HG03571 (cell line): Measurements from ENCODE around the gene MEIOSIN.
"Not testable (repeated sequence)": the region's sequence is repeated elsewhere in the genome, so short reads cannot be mapped to it uniquely, and the experiment has no call there.

Experiments
- ATAC-seq: cut with Tn5 transposase; IDR thresholded peaks from one replicate; pipeline ENCODE4 v1.9.1; 2021; ENCODE audit not compliant: unreplicated experiment

The MEIOSIN gene

DNA sequence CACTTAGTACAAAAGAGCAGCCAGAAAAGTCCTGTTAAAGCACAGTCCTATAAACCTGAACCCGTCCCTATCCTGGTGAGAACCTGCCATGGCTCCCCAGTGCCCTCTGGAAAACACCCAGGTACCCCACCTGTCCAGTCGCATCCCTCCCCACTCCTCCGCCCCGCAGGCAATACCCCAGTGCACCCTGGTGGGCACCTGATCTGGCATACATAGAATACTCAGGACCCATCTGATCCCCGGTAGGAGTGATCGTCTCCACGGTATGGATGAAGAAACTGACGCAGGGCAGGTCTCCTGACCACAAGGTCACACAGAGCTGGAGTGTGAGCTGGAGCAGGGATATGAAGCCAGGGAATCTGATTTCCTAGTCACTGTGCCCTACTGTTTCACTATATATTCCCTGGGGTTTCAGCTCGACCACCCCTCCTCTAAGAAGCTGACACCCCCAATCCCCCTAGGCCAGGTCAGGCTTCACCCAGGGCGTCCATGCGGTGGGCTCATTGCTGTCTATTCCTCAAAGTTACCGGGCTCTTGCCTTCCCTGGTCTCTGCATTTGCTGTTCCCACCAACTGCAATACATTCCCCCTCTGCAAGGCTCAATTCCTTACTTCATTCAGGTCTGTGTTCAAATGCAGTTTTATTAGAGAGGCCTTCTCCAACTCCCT lies 15.1 kb upstream of the MEIOSIN start:
- ATAC-seq, result no peak

DNA sequence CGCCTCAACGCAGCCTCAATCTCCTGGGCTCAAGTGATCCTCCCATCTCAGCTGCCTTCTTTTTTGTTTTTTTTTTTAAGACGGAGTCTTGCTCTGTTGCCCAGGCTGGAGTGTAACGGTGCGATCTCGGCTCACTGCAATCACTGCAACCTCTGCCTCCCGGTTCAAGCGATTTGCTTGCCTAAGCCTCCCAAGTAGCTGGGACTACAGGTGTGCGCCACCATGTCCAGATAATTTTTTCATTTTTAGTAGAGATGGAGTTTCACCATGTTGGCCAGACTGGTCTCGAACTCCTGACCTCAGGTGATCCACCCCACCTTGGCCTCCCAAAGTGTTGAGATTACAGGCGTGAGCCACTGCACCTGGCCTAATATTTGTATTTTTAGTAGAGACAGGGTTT lies 13.2 kb upstream of the MEIOSIN start:
- ATAC-seq, result not testable (repeated sequence)

DNA sequence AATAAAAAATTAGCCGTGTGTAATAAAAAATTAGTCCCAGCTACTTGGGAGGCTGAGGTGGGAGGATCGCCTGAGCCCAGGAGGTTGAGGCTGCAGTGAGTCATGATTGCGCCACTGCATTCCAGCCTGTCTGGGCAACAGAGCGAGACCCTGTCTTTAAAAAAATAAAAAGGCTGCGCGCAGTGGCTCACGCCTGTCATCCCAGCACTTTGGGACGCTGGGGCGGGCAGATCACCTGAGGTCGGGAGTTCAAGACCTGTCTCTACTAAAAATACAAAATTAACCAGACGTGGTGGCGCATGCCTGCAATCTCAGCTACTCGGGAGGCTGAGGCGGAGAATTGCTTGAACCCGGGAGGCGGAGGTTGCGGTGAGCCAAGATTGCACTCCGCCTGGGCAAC lies 4.6 kb upstream of the MEIOSIN start:
- ATAC-seq, result not testable (repeated sequence)

DNA sequence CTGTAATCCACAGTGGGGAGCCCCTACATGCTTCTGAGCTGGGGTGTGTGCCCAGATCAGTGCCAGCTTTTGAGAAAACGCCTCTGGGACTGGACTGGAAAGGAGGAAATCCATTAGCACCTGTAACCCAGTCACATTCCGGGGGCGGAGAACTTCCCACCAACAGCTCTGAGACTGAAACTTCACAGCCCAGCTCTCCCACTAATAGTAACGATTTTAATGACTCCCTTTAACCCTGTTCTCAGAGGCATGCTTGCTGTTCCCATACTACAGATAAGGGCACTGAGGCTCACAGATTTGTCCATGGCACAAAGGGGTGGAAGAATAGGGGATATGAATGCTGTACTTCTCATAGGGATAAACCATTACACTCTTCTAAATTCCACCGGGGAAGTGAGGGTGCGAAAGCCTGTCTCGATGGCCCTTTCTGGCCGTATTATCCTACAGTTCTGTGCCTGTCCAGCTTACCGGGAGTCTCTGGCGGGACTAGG lies 3.4 kb upstream of the MEIOSIN start:
- no peak for ATAC-seq

DNA sequence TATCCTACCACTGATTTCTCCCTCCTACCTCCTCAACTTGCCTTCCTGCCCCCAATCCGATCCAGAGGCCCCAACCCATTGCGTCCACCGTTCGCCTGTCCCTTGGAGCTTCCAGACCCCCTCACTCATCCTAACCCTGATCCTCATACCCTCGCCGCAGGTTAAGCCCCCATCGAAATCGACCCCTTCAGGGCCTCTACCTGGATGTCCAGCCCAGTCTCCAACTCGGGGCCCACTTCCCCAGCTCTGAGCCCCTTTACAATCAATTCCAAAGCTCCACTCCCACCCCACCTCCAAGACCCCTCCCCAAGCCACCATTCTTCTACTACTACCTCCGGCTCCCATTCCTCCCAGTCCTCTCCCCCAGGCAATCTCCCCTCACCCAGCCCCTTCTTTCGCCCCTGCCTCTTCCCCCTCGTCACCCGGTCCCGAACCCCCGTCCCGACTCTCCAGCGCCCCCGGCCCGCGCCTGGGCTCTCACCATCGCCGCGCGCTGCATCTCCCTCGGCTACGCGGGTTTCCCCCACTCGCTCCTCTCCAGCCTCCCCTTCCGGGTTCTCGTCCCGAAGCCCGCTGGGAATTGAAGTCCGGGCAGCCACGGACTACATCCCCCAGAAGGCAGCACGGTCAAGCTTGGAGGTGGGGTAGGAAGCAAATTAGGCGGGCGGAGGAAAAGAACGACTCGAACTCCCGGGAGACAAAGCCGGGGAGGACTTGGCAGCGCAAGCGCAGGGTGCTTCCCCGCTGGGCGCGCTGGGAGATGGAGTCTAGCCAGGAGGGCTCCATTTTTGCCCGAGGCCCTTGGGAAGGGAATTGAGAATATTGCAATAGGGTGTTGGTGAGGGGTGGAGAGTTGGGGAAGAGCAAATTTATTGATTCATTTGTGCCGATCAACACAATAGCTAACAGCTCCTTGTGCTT lies 2.6 kb upstream of the MEIOSIN start, which contains the start of gene FBXO46:
Gene FBXO46 (minus strand): TSS at position 529 of the 921 bp plus-strand sequence. CDS start 17,401 bp downstream, outside the sequence.
- ATAC-seq, result peak; percentile 76

DNA sequence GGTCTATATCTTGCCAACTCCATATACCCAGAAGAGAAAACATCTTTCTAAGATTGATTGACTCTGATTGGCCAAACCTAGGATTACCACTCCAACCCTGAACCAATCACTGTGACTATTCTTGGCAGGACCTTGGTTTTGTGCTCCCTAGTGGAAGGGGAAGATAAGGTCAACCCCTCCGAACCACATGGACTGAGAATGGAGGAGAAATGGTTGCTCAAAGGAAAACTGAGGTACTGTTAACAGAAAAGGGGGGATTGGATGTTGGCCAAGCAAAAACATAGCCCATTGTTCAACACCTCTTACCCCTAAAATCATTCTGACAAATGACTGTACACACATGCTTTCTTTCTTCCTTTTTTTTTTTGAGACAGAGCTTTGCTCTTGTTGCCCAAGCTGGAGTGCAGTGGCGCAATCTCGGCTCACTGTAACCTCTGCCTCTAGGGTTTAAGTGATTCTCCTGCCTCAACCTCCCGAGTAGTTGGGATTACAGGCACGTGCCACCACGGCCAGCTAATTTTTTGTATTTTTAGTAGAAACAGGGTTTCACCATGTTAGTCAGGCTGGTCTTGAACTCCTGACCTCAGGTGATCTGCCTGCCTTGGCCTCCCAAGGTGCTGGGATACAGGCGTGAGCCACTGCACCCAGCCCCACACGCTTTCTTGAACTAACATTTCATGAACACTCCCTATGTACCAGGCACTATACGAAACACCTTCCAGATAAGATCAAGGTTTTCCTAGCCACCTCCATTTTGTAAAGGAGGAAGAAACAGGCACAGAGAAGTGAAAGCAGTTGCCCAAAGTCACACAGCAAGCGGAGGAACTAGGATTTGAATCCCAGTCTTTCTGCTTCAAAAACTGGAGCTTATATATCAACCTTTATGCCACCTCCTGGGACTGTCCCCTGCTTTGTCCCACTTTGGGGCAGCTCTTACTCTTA lies 6.5 kb downstream of the MEIOSIN start:
- no peak for ATAC-seq

DNA sequence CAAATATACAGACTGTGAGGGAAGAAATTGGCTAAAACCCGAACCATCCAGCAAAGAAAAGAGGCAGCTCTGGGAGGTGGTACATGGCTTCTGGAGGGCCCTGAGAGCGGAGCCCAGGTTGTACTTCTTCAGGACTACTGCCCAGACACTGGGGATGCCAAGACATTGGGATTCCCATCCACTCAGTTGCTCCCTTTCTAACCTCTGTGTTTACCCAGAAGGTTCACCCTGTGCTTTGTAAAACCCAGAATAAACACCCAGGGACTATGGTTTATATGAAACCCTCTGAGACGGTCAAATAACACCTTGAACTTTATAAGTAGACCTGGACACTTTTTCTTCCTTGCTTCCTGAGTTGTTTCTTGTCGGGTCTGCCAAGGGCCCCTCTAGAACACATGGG lies 9.7 kb downstream of the MEIOSIN start:
- no peak for ATAC-seq

DNA sequence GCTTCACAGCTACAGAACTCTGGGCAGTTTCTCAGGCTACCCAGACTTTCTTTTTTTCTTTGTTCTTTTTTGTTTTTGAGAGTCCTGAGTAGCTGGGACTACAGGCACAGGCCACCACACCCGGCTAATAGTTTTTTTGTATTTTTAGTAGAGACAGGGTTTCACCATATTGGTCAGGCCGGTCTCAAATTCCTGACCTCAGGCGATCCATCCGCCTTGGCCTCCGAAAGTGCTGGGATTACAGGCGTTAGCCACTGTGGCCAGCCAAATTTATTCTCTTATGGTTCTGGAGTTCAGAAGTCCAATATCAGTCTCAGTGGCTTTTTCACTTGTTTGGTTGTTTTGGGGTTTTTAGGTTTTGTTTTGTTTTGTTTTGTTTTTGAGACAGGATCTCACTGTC lies 12.4 kb downstream of the MEIOSIN start:
- ATAC-seq, result no peak

DNA sequence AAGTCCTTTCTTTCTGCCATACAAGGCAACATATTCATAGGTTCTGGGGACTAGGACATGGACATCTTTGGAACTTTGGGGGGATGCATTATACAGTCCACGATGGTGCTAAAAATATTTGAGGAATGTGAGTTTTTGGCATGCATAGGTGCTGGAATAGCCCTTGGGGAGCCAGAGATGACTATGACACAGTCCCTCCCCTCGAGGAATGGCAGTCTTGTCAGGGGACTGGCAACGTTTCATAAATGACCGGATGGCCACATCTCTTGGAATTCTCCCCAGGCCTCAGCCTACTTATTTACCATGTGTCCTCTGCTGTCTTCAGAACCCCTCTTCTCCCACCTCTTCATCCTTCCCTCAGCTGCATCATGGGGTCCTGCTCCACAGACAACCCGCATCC lies 13.6 kb downstream of the MEIOSIN start:
- no peak for ATAC-seq

DNA sequence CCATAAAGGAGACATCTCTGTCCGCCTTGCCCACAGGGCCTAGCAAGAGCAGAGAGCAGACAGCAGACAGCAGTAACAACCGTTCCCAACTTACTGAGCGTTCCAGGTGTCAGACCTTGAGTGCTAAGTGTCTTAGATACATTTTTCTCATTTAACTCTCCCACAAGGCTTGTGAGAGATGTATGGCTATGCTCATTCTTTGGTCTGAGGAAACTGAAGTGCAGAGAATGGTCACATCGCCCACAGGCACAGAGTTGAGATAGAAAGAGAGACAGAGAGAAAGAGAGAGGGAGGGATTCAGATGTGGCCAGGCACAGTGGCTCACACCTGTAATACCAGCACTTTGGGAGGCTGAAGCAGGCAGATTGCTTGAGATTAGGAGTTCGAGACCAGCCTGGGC lies 14.3 kb downstream of the MEIOSIN start:
- ATAC-seq, result no peak

DNA sequence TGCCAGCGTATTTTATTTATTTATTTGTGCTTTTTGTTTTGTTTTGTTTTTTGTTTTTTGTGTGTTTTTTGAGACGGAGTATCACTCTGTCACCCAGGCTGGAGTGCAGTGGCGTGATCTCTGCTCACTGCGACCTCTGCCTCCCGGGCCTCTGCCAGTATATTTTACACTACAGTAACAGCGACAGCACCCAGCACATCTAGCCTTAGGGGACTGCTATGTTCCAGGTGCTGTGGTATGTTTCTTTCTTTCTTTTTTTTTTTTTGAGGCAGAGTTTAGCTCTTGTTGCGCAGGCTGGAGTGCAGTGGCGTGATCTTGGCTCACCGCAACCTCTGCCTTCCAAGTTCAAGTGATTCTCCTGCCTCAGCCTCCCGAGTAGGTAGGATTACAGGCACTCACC lies 18.2 kb downstream of the MEIOSIN start:
- not testable (repeated sequence) for ATAC-seq

DNA sequence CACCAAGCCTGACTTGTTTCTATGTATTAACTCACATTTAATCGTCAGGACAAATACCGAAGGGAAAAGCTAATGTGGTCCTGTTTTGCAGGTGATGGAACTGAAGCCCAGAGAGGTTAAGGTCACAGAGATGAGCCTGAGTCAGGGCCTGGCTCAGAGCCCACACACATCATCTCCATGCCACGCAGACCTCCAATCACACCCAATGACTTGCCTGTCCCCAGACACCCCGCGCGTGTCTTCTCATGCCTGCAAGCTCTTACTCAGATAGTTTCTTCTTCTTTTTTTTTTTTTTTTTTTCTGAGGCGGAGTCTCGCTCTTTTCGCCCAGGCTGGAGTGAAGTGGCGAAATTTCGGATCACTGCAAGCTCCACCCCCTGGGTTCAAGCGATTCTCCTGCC lies 19.4 kb downstream of the MEIOSIN start:
- no peak for ATAC-seq

DNA sequence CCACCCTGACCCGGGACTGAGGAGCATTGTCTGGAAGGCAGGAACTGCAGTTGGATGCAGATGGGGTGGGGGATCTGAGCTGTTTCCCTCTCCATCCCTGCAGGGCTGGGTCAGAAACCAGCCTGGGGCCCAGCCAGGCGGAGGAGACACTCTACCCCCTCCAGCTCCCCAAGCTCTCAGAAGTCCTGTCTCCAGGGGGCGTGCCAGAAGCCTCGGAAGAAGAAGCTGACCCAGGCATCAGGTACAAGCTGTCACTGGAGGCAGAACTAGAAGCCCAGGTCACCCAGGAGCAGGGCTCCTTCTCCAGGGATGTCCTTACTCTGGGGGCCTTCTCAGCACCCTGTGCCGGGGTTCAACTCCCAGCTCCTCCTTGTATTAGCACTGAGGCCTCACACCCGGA lies 20.3 kb downstream of the MEIOSIN start:
- no peak for ATAC-seq

DNA sequence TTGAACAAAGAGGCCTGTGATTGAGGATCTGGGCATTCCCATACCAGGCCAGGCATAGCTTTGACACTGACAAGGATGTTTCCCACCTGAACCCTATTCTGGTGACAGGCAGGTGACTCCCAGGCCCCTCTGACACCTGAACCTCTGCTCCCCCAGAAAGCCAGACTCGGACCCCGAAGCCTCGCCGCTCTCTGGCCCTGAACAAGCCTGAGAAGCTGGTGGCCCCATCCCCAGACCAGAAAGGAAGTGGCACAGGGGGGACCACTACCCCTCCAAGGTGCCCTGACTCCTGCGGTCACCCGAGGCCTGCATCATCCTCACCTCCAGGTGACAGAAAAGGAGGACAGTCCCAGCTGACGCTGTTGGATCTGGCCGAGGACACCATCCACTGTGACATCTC lies 21.1 kb downstream of the MEIOSIN start:
- ATAC-seq, result no peak

DNA sequence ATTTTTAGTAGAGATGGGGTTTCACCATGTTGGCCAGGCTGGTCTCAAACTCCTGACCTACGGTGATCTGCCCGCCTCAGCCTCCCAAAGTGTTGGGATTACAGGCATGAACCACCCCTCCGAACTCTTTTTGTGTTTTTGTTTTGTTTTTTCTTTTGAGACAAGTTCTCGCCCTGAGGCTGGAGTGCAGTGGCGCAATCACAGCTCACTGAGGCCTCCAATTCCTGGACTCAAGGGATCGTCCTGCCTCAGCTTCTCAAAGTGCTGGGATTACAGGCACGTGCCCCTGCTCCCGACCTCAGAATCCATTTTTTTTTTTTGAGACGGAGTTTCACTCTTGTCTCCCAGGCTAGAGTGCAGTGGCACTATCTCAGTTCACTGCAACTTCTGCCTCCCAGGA lies 24.5 kb downstream of the MEIOSIN start:
- no peak for ATAC-seq

DNA sequence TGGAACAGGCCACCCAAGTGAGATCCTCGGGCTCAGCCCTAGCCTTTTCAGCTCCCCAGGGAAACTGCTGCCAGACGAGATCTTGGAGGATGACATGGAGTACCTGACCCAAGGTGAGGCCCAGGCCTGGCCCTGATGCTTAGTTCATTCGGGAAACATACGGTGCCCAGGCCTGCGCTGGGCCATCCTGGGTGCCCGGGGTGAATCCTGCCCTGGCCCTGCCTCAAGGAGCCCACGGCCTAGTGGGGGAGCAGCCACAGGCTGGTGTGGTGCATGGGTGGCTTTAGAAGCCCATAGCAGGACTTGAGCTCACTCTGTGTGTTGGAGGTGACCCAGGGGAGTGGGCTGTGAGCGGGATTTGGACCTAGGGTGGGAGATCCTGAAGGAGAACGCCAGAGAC lies 25.7 kb downstream of the MEIOSIN start:
- no peak for ATAC-seq

DNA sequence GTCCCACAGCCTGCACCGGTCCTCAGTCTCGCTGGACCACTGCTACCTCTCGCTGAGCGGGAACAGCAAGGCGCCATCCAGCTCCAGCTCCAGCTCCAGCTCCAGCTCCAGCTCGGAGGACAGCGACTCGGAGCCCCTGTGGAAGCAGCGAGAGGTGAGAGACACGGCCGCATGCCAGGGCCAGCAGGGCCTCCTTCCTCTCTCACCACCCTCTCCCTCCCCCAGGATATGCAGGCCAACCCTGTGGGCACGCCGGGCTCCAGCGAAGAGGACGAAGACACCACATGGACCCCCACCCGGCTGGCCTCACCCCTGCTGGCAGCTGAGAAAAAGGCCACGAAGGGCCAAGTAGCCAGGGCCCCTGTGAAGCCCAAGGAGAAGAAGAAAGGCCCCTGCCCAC lies 28.5 kb downstream of the MEIOSIN start:
- no peak for ATAC-seq

DNA sequence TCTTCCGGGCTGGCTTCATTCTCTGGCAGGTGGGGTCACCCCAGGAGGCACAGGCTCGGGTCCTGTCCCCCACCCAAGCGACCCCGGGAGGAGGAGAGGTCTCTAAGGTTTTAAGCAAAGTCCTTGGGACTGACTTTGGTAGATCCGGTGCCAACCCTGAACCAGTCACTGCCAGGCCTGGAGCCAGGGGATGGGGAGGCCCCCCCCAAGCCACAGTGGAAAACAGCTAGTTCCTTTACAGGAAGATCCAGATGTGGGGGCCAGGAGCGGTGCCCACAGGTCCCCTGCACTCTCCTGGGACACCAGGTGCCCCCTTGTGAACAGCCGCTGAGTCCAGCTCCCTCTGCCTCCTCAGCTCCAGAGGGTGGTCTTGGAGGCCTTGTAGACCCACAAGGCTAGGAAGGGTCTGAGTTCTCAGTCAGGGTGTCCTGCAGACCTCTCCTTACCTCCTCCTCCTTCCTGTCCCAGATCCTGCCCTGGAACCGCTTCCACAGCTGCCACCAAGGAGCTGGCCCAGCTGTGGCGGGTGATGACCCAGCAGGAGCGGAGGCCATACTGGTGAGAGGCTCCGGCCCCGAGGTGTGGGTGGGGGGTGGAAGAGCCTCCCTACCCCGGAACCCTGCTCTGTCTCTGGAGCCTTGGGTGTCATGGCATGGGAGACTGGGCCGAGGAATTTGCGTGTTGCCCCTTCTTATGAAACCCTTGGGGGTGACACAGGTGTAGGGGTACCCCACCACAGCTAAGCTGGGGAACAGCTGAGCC lies 29.8 kb downstream of the MEIOSIN start:
- ATAC-seq, result no peak

DNA sequence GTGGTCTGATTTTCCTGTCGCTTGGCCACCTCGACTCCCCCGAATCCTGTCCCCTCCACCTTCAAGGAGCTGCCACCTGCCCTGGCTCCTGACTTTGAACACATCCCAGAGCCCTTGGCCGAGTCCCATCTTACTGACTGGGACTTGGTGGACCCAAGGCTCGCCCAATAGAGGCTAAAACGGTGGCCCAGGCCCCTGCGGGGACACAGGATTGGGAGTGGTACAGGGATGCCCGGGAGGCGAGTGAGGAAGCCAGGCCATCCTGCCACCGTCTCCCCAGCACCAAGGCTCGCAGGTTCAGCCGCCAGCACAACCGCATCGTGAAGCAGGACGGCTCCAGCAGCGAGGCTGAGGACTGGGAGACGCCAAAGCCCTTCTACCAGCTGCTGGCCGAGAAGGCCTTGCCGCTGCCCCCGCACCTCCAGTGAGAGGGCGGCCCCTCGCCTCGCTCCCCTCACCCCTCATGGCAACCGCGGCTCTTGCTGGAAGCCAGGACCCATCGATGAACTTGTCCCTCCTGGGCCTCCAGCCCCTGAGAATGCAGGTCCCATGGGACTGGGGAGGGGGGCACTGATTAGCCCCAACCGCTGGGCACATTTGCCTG lies 30.6 kb downstream of the MEIOSIN start:
- ATAC-seq, result no peak

DNA sequence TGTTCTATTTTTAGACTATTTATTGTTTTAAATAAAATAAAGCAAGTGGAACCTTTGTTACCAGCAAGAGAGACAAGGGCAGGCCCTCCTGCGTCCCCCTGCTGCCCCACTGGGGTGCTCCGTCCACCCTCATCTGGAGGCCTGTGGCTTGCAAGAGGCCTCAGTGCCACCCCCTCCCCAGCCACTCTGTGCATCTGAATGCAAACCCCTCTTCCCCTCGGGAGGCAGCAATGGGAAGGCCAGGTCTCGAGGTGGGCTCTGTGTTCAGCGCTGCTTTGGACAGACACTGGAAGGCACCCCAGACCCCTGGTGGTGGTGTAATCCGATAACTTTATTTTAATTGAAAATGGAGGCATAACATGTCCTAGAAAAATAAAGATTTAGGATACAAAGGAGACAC lies 31.2 kb downstream of the MEIOSIN start:
- ATAC-seq, result no peak
